Prostate gland (tissue), 2 donors: Measurements from ENCODE around the gene PTX3. TPM values are rescaled to one million over a fixed set of nuclear protein-coding genes. Genes with fewer than 3 reads are reported as not detected.

Experiments
- DNase-seq: peaks from one replicate; pipeline ENCODE4 v3.0.0-alpha.2; 2019; ENCODE audit warnings: low spot score
- H3K27ac ChIP-seq, 2 donors: fragments of 200-600 bp; sonication (generic); 2 replicates each; pipeline ENCODE4 v1.5.1; 2017 to 2019
- H3K27me3 ChIP-seq: fragments of 200-600 bp; sonication (generic); replicated peaks from 2 replicates; pipeline ENCODE4 v1.5.1; 2019; ENCODE audit not compliant: insufficient read depth
- H3K36me3 ChIP-seq, 2 donors: fragments of 200-600 bp; sonication (generic); 1 replicate in 1 of 2; 2 replicates in 1 of 2; pipeline versions ENCODE4 v1.5.1 to v1.8.1; 2017 to 2019
- H3K4me1 ChIP-seq: fragments of 200-600 bp; sonication (generic); replicated peaks from 2 replicates; pipeline ENCODE4 v1.5.1; 2019
- H3K4me3 ChIP-seq, 2 donors: fragments of 200-600 bp; sonication (generic); 2 replicates each; pipeline ENCODE4 v1.5.1; 2017 to 2019
- H3K9me3 ChIP-seq: fragments of 200-600 bp; sonication (generic); 2 replicates; pipeline ENCODE4 v1.5.1; 2017
- POLR2A ChIP-seq: fragments of 450-650 bp; IDR thresholded peaks from one replicate; pipeline ENCODE4 v1.6.1; 2016; ENCODE audit warnings: antibody characterized with exemption, mild to moderate bottlenecking
- POLR2AphosphoS5 ChIP-seq: sonication (generic); formaldehyde crosslinking; IDR thresholded peaks from one replicate; pipeline ENCODE4 v1.6.1; 2017; ENCODE audit warnings: antibody characterized with exemption
- WGBS: methylation state at CpG from one replicate; pipeline ENCODE4 v1.1.5; 2018; 5-methylcytosine and 5-hydroxymethylcytosine counted together
- intact Hi-C: fragments of 100-400 bp; cut with DNase I; formaldehyde crosslinking; loops from one replicate; pipeline ENCODE4 v1.14.2; 2022
- total RNA-seq, 2 donors: library from RNA; depleted of rRNA; stranded (reverse); fragments of >200 nt; gene quantifications; one replicate each; pipeline ENCODE4 v1.1.0, GENCODE V29; 2016
- TF ChIP-seq, protein P1 (sequence below), 4 experiments: fragments of 200-600 bp in 2 of 4; fragments of 450-650 bp in 2 of 4; sonication (generic) in 2 of 4; IDR thresholded peaks; 1 replicate in 3 of 4; 2 replicates in 1 of 4; pipeline ENCODE4 v1.5.1; 2016 to 2019; ENCODE audit warnings: antibody characterized with exemption in 4 of 4, mild to moderate bottlenecking in 2 of 4, moderate library complexity in 2 of 4

The PTX3 gene
- total RNA-seq, 2 donors from 2014 or later, result 0.55 to 0.97 TPM

DNA sequence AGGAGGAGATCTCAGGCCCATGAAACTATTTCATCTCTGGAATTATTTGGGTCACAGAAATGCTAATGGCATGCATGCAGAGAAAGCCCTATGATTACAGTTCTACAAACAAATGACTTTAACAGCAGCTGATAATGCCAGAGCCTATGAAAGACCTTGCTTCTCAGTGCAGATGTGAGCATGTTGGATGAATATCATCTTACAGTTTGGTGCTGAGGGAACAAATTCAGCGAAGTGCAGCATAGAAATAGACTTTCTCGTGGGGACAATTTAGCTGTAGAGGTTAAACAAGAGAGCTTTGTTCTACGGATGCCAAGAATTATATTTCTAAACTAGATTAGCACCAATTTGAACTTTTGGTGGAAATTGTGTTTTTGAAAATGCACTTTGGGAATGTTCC is 27.7 kb downstream of the PTX3 start:
- DNase-seq, result no peak
- no peaks in the 10 kb centered on the region for H3K9me3 ChIP-seq
- TF ChIP-seq POLR2A, result no peak
- TF ChIP-seq POLR2AphosphoS5, result no peak
- TF ChIP-seq, protein P1, sequence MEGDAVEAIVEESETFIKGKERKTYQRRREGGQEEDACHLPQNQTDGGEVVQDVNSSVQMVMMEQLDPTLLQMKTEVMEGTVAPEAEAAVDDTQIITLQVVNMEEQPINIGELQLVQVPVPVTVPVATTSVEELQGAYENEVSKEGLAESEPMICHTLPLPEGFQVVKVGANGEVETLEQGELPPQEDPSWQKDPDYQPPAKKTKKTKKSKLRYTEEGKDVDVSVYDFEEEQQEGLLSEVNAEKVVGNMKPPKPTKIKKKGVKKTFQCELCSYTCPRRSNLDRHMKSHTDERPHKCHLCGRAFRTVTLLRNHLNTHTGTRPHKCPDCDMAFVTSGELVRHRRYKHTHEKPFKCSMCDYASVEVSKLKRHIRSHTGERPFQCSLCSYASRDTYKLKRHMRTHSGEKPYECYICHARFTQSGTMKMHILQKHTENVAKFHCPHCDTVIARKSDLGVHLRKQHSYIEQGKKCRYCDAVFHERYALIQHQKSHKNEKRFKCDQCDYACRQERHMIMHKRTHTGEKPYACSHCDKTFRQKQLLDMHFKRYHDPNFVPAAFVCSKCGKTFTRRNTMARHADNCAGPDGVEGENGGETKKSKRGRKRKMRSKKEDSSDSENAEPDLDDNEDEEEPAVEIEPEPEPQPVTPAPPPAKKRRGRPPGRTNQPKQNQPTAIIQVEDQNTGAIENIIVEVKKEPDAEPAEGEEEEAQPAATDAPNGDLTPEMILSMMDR (IDR thresholded peaks at IDR 0.05), result no peak
- WGBS, result 69% methylated on average over 3 of the region's 3 CpGs
- no peaks in the 10 kb centered on the region for H3K36me3 ChIP-seq
- intact Hi-C loops, result no loop called here
- no peaks in the 10 kb centered on the region for H3K27me3 ChIP-seq
- no peaks in the 10 kb centered on the region for H3K4me1 ChIP-seq
- no peak overlapping the region for H3K4me3 ChIP-seq
- no peak overlapping the region for H3K27ac ChIP-seq

DNA sequence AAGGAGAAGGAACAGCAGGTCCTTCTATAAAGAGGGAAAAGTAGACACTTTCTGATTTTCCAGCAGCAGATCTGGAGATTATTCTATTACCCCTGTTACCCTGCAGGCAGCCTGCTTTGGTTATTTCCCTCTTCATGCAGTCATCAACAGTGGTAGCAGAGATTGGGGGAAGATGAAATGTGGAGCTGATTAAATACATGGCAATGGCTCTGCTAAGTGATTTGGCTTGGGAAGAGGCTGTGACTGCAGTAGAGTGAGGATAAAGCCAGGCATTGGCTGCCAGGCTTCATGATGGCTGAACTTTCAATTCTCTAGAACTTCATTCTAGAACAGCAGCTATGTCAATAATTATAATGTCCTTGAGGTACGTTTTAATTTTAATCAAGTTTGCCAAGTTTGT is 29.1 kb downstream of the PTX3 start:
- Histone ChIP-seq H3K27me3 (no peaks in the 10 kb centered on the region), H3K4me3 (no peak overlapping the region), H3K36me3 (no peaks in the 10 kb centered on the region), H3K27ac (no peak overlapping the region), H3K4me1 (no peaks in the 10 kb centered on the region), H3K9me3 (no peaks in the 10 kb centered on the region)
- no peak for DNase-seq
- 73% methylated on average over 1 of the region's 1 CpG for WGBS
- TF ChIP-seq POLR2AphosphoS5 (no peak), POLR2A (no peak)
- TF ChIP-seq, protein P1 (IDR thresholded peaks at IDR 0.05), result no peak
- intact Hi-C loops, result no loop called here

DNA sequence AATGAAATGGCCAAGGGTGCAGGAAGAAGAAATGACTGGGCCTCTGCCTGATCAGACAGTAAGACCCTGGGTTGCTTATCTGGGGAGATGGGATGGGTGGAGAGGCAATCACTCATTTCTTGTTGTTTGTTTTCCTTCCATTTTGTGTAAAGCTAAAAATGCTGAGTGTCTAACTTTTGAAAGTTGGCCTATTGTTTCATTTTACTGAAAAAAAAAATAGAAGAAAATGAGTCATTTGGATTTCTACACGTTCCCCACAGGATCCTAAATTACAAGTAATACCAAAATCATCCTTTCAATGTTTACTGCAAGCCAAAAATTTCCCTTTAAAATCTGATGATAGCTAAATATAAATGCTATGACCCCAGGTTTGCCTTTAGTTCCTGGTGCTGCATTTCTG is 30.6 kb downstream of the PTX3 start:
- Histone ChIP-seq H3K4me3 (no peak overlapping the region), H3K36me3 (no peaks in the 10 kb centered on the region), H3K27me3 (no peaks in the 10 kb centered on the region), H3K9me3 (no peaks in the 10 kb centered on the region), H3K27ac (no peak overlapping the region), H3K4me1 (no peaks in the 10 kb centered on the region)
- no peak for TF ChIP-seq POLR2A
- WGBS, result 56% methylated on average over 1 of the region's 1 CpG
- no peak for DNase-seq
- intact Hi-C loops, result no loop called here

DNA sequence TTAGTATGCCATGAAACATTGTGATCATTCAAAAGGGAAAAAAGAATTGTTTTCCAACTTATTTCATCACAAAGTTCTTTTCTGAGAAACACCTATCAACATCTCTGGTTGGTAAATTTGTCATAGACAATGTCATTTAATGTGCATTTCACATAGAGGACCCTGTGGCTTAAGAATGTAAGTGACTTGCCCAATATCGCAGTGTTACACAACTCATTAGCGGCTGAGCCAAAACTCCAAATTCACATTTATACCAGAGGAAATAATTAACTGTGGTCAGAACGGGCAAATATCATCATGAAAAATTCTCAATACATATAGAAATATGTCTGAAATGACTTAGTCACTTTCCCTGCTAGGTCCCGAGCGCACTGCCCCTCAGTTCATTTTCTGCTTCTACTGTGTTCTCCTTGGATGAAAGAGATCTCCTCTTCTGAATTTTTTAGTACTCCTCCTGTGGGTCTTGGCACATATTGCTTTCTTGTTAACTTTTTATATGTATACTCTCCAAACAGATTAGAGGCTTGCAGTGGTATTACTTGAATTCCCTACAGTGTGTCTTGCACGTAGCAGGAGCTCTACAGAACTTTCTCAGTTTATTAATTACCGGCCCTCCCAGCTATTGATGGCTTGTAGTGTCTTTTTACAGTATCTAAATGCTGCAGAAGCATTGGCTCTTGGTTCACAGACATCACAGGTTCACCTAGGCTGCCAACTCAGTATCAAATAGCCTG is 33.1 kb downstream of the PTX3 start:
- DNase-seq, result peak; percentile 4

DNA sequence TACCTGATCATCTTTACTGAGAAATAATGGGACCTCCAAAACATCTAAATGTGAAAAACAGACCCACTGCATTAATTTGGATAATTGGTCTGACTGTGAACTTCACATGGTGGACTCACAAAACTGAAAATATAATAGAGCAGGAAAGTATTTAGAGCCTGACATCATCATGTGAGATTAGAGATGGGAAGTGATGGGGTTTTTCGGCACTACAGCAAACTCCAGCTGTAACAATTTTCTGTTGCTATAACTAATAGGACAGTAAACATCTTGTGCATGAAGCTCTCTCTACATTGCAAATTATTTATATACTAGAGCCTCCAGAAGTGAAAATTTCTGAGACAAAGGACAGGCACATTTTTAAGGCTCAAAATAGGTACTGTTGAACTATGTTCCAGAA is 34.4 kb downstream of the PTX3 start:
- H3K27ac ChIP-seq, result no peak overlapping the region
- no peaks in the 10 kb centered on the region for H3K36me3 ChIP-seq
- TF ChIP-seq POLR2A, result no peak
- TF ChIP-seq POLR2AphosphoS5, result no peak
- no peak for DNase-seq
- H3K4me1 ChIP-seq, result no peaks in the 10 kb centered on the region
- 77% methylated on average over 1 of the region's 1 CpG for WGBS
- no peaks in the 10 kb centered on the region for H3K27me3 ChIP-seq
- no peak overlapping the region for H3K4me3 ChIP-seq
- intact Hi-C loops, result no loop called here
- H3K9me3 ChIP-seq, result no peaks in the 10 kb centered on the region

More for the DNA sequence above, 33.1 kb downstream of the PTX3 start:
- intact Hi-C loops, result no loop called here
- Histone ChIP-seq H3K27ac (no peak overlapping the region), H3K4me3 (no peak overlapping the region), H3K9me3 (no peaks in the 10 kb centered on the region), H3K4me1 (no peaks in the 10 kb centered on the region), H3K27me3 (no peaks in the 10 kb centered on the region), H3K36me3 (no peaks in the 10 kb centered on the region)
- TF ChIP-seq POLR2AphosphoS5 (peak; percentile 44), POLR2A (no peak)
- TF ChIP-seq, protein P1 (IDR thresholded peaks at IDR 0.05), result peak in 1 of 4 experiments; percentile 7
- 48% methylated on average over 7 of the region's 7 CpGs for WGBS

DNA sequence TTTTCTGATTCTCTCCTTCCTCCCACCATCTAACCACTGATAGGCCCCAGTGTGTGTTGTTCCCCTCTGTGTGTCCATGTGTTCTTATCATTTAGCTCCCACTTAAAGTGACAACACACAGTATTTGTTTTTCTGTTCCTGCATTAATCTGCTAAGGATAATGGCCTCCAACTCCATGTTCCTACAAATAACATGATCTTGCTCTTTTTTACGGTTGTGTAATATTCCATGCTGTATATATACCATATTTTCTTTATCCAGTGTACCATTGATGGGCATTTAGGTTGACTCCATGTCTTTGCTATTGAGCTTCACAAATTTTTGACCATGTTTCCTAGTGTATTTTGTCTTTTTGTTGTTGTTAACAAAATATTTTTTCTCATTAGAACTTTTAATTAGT is 36.0 kb downstream of the PTX3 start:
- Histone ChIP-seq H3K4me1 (no peaks in the 10 kb centered on the region), H3K36me3 (no peaks in the 10 kb centered on the region), H3K27me3 (no peaks in the 10 kb centered on the region), H3K27ac (no peak overlapping the region), H3K9me3 (no peaks in the 10 kb centered on the region), H3K4me3 (no peak overlapping the region)
- WGBS, result 100% methylated on average over 1 of the region's 1 CpG
- intact Hi-C loops, result no loop called here
- TF ChIP-seq, protein P1 (IDR thresholded peaks at IDR 0.05), result no peak
- TF ChIP-seq POLR2AphosphoS5 (no peak), POLR2A (no peak)
- DNase-seq, result no peak
